GM21529 (cell line): ENCODE data around the gene MAP3K8.
A peak's percentile ranks its signal among the peaks of the same experiment; 100 is the strongest.
"Not testable (repeated sequence)": the region's sequence is repeated elsewhere in the genome, so short reads cannot be mapped to it uniquely, and the experiment has no call there.

Experiments
- ATAC-seq: cut with Tn5 transposase; IDR thresholded peaks from one replicate; pipeline ENCODE4 v1.9.1; 2021; ENCODE audit not compliant: unreplicated experiment

Gene MAP3K8

GRCh38 chr10:30443049-30443448 lies 9.1 kb downstream of the MAP3K8 start:
- no peak for ATAC-seq

GRCh38 chr10:30445711-30446110 lies 11.7 kb downstream of the MAP3K8 start:
- no peak for ATAC-seq

GRCh38 chr10:30447125-30447799 lies 13.3 kb downstream of the MAP3K8 start:
- no peak for ATAC-seq

GRCh38 chr10:30448092-30448491 lies 14.1 kb downstream of the MAP3K8 start:
- ATAC-seq, result no peak

GRCh38 chr10:30453764-30454527 lies 20.0 kb downstream of the MAP3K8 start:
- ATAC-seq, result no peak

- ATAC-seq, result no peak
These were observed 20.9 kb downstream of the MAP3K8 start for GRCh38 chr10:30454744-30455510.

- ATAC-seq, result peak; percentile 63
These were observed 21.8 kb downstream of the MAP3K8 start for GRCh38 chr10:30455816-30456215.

GRCh38 chr10:30456266-30456665 lies 22.3 kb downstream of the MAP3K8 start:
- peak; percentile 85 for ATAC-seq

- ATAC-seq, result no peak
These were observed 25.3 kb downstream of the MAP3K8 start for GRCh38 chr10:30459283-30459682.

GRCh38 chr10:30460121-30460520 lies 26.1 kb downstream of the MAP3K8 start:
- no peak for ATAC-seq

GRCh38 chr10:30462513-30462912 lies 28.5 kb downstream of the MAP3K8 start:
- ATAC-seq, result no peak

- no peak for ATAC-seq
These were observed 30.0 kb downstream of the MAP3K8 start for GRCh38 chr10:30463944-30464451.

GRCh38 chr10:30464675-30465074 lies 30.7 kb downstream of the MAP3K8 start:
- ATAC-seq, result no peak

GRCh38 chr10:30466445-30466844 lies 32.5 kb downstream of the MAP3K8 start:
- ATAC-seq, result no peak

- ATAC-seq, result peak; percentile 70
These were observed 33.8 kb downstream of the MAP3K8 start for GRCh38 chr10:30467651-30468338.

GRCh38 chr10:30472414-30473155 lies 38.6 kb downstream of the MAP3K8 start:
- ATAC-seq, result no peak

GRCh38 chr10:30475515-30475914 lies 41.5 kb downstream of the MAP3K8 start:
- not testable (repeated sequence) for ATAC-seq

- ATAC-seq, result no peak
These were observed 42.6 kb downstream of the MAP3K8 start for GRCh38 chr10:30476511-30477155.

- ATAC-seq, result not testable (repeated sequence)
These were observed 45.5 kb downstream of the MAP3K8 start for GRCh38 chr10:30479513-30479912.

- no peak for ATAC-seq
These were observed 47.6 kb downstream of the MAP3K8 start for GRCh38 chr10:30481603-30482002.
